ENCODE results near the gene DOCK7. TPM values are rescaled to one million over a fixed set of nuclear protein-coding genes. Genes with fewer than 3 reads are reported as not detected.
"Not testable (repeated sequence)": the region's sequence is repeated elsewhere in the genome, so short reads cannot be mapped to it uniquely, and the experiment has no call there.

The DOCK7 gene
- total RNA-seq, 2 donors from 2014 or later = 7.8 to 8.8 TPM

DNA sequence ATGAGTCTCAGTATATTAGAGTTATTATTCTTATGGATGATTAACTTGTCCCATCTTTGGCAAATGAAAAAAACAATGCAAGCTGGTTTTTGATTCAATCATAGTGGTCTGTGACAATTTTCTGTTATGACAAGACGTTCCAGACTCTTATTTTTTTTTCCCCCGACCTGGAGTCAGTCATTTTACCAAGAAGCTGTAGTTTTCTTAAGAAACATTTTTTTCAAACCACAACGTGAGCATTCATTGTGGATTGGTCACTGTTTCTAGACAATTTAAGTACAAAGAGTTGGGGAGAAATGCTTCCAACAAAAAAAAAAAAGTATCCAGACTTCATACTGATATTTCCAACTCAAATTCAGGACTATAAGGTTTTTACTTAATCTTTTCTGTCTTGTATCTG lies 98.9 kb downstream of the DOCK7 start:
- H3K4me1 Mint-ChIP-seq = peaks cover 2% of the 10 kb centered on the region
- H3K9me3 ChIP-seq (ENCODE audit: control insufficient read depth, low read length, poor library complexity, severe bottlenecking) = no peaks in the 10 kb centered on the region
- H3K27me3 Mint-ChIP-seq = no peaks in the 10 kb centered on the region
- H3K4me3 Mint-ChIP-seq = no peak overlapping the region
- DNase-seq (no peak), ATAC-seq (no peak)
- H3K27ac Mint-ChIP-seq = no peak overlapping the region
- peaks cover 6% of the 10 kb centered on the region for H3K36me3 Mint-ChIP-seq (ENCODE audit: low read depth)

DNA sequence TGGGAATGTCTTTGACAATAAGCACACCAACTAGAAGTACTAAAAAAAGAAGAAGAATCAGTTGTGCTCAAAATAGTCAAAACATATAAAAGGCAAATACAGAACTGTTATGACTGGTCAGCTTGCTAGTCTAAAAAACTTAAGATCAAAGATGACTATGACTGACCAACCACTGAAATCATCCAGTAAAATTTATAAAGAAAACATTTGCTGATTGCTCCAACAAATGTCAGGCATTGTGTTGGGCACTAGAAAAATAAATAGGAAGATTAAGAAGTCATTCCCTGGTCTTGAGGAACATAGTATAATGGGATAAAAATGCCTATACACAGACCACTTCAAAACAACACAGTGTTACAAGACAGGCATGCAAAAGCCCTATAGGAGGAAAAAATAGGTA lies 100.2 kb downstream of the DOCK7 start:
- H3K4me1 Mint-ChIP-seq = peaks cover 2% of the 10 kb centered on the region
- peaks cover 6% of the 10 kb centered on the region for H3K36me3 Mint-ChIP-seq (ENCODE audit: low read depth)
- DNase-seq = no peak
- H3K9me3 ChIP-seq (ENCODE audit: control insufficient read depth, low read length, poor library complexity, severe bottlenecking) = no peaks in the 10 kb centered on the region
- ATAC-seq = no peak
- H3K4me3 Mint-ChIP-seq = no peak overlapping the region
- H3K27me3 Mint-ChIP-seq = no peaks in the 10 kb centered on the region
- no peak overlapping the region for H3K27ac Mint-ChIP-seq

DNA sequence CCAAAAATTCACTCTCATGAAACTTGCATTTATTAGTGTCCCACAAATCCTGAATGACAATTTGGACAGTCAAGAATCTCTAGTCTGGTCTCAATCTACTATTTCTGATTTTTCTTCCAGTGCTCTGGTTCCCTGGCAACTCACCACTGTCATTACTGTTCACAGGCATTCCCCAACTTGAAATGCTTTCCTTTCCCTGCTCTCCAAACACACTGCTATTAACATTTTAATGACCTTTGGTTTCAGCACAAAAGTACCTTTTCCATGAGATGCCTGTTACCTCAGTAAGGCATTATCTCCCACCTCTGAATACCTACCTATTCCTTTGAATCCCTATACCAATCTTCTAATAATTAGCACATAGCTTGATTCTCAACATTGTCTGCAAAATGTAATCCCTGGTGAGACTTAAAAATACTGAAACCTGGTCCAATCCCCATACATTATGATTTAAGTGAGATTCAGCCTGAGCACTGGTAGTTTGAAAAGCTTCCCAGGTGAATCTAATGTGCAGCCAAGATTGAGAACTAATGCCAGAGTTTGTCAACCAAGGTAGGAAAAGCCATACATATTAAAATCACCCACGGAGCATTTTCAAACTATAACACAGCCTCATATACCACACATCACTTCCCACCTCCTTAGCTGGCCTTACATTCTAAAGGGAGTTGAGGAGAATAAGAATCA lies 102.6 kb downstream of the DOCK7 start:
- H3K27me3 Mint-ChIP-seq = no peaks in the 10 kb centered on the region
- DNase-seq (no peak), ATAC-seq (no peak)
- H3K4me1 Mint-ChIP-seq = peaks cover 2% of the 10 kb centered on the region
- no peak overlapping the region for H3K27ac Mint-ChIP-seq
- peaks cover 13% of the 10 kb centered on the region for H3K36me3 Mint-ChIP-seq (ENCODE audit: low read depth)
- H3K9me3 ChIP-seq (ENCODE audit: control insufficient read depth, low read length, poor library complexity, severe bottlenecking) = no peaks in the 10 kb centered on the region
- no peak overlapping the region for H3K4me3 Mint-ChIP-seq

DNA sequence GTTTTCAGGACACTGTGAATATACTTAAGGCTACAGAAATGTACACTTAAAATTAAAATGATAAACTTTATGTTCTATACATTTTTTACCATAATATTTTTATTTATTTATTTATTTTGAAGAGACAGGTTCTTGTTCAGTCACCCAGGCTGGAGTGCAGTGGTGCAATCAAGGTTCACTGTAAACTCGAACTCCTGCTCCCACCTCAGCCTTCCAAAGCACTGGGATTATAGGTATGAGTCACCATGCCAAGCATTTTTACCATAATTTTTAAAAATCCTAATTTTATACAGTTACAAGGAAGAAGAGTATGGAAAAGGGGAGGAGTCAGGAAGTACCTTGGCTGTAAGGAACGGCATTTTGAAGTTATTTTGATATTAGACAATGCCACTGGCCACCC lies 114.5 kb downstream of the DOCK7 start:
- no peaks in the 10 kb centered on the region for H3K9me3 ChIP-seq (ENCODE audit: control insufficient read depth, low read length, poor library complexity, severe bottlenecking)
- ATAC-seq (no peak), DNase-seq (no peak)
- H3K4me3 Mint-ChIP-seq = no peak overlapping the region
- H3K36me3 Mint-ChIP-seq (ENCODE audit: low read depth) = peaks cover 7% of the 10 kb centered on the region
- no peaks in the 10 kb centered on the region for H3K27me3 Mint-ChIP-seq
- H3K27ac Mint-ChIP-seq = no peak overlapping the region
- H3K4me1 Mint-ChIP-seq = no peaks in the 10 kb centered on the region

DNA sequence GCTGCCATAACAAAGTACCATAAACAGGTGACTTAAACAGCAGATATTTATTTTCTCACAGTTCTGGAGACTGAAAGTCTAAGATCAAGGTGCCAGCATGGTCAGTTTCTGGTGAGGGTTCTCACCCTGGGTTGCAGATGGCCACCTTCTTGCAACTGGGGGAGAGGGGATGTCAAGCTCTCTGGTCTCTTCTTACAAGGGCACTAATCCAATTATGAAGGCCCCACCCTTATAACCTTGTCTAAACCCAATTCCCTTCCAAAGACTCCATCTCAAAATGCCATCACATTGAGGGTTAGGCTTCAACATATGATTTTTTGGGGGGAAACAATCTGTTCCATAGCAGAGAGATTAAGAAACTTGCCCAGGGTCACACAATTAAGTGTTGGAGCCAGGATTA lies 115.7 kb downstream of the DOCK7 start:
- no peaks in the 10 kb centered on the region for H3K9me3 ChIP-seq (ENCODE audit: control insufficient read depth, low read length, poor library complexity, severe bottlenecking)
- Mint-ChIP-seq H3K4me1 (no peaks in the 10 kb centered on the region), H3K27ac (no peak overlapping the region), H3K4me3 (no peak overlapping the region), H3K27me3 (no peaks in the 10 kb centered on the region), H3K36me3 (ENCODE audit: low read depth) (peaks cover 7% of the 10 kb centered on the region)
- DNase-seq = no peak
- ATAC-seq = no peak

DNA sequence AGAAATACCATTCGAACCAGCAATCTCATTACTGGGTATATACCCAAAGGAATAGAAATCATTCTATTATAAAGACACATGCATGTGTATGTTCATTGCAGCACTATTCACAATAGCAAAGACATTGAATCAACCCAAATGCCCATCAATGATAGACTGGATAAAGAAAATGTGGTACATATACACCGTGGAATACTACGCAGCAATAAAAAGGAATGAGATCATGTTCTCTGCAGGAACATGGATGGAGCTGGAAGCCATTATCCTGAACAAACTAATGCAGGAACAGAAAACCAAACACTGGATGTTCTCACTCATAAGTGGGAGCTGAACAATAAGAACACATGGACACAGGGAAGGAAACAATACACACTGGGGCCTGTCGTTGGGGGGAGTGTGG lies 116.7 kb downstream of the DOCK7 start:
- ATAC-seq; H3K4me1 Mint-ChIP-seq; H3K9me3 ChIP-seq (ENCODE audit: control insufficient read depth, low read length, poor library complexity, severe bottlenecking); H3K27ac Mint-ChIP-seq; DNase-seq; H3K36me3 Mint-ChIP-seq (ENCODE audit: low read depth); H3K4me3 Mint-ChIP-seq; H3K27me3 Mint-ChIP-seq: not testable (repeated sequence)

DNA sequence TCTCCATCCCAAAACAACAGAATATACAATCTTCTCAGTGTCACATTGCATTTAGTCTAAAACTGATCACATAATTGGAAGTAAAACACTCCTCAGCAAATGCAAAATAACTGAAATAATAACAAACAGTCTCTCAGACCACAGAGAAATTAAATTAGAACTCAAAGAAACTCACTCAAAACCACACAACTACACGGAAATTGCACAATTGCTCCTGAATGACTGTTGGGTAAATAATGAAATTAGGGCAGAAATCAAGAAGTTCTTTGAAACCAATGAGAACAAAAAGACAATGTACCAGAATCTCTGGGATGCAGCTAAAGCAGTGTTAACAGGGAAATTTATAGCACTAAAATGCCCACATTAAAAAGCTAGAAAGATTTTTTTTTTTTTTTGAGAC lies 120.3 kb downstream of the DOCK7 start:
- not testable (repeated sequence) for DNase-seq; H3K27ac Mint-ChIP-seq; H3K27me3 Mint-ChIP-seq; ATAC-seq; H3K4me3 Mint-ChIP-seq; H3K9me3 ChIP-seq (ENCODE audit: control insufficient read depth, low read length, poor library complexity, severe bottlenecking); H3K4me1 Mint-ChIP-seq; H3K36me3 Mint-ChIP-seq (ENCODE audit: low read depth)

DNA sequence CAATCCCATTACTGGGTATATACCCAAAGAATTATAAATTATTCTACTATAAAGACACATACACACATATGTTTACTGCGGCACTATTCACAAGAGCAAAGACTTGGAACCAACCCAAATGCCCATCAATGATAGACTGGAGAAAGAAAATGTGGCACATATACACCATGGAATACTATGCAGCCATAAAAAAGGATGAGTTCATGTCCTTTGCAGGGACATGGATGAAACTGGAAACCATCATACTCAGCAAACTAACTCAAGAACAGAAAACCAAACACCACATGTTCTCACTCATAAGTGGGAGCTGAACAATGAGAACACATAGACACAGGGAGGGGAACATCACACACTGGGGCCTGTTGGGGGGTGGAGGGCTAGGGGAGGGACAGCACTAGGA lies 121.0 kb downstream of the DOCK7 start:
- not testable (repeated sequence) for H3K36me3 Mint-ChIP-seq (ENCODE audit: low read depth); H3K27ac Mint-ChIP-seq; H3K4me3 Mint-ChIP-seq; DNase-seq; ATAC-seq; H3K27me3 Mint-ChIP-seq; H3K4me1 Mint-ChIP-seq; H3K9me3 ChIP-seq (ENCODE audit: control insufficient read depth, low read length, poor library complexity, severe bottlenecking)

DNA sequence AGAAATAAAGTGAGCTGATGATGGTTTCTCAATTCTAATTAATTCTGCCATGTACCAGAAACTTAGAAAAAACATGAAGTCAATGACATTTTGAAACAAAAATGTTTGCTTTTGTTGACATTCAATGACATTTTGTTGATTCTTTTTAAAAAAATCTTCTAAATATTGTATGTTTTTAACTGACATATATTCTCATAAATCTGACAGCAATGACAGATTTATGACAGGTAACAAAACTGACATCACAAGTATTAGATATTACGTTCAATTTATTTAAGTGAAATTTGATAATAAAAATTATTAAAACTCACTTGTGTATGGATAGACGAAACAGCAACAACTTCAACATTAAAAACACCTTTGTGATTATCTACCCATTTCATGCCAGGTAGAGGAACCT lies 126.9 kb downstream of the DOCK7 start:
- no peak overlapping the region for H3K27ac Mint-ChIP-seq
- ATAC-seq = no peak

DNA sequence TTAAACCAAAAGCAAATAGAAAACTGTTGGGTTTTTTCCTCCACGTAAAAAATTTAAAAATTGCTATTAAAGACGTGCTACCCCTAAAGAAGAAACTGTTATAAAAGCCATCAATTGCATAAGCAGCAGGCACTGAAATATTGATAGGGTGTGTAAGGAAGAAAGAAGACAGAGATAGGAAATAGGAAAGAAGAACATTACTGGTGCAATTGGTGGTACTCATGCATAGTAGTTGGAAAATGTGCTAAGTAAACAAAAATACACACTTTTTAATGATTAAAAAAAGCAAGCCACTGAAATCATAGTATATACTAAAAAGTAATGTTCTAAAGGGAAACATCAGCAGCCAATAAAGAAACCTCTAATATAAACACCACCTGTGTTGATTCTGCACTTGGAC lies 143.6 kb downstream of the DOCK7 start:
- H3K4me3 Mint-ChIP-seq = no peak overlapping the region
- no peak overlapping the region for H3K27ac Mint-ChIP-seq
- no peaks in the 10 kb centered on the region for H3K9me3 ChIP-seq (ENCODE audit: control insufficient read depth, low read length, poor library complexity, severe bottlenecking)
- H3K27me3 Mint-ChIP-seq = no peaks in the 10 kb centered on the region
- peaks cover 4% of the 10 kb centered on the region for H3K36me3 Mint-ChIP-seq (ENCODE audit: low read depth)
- DNase-seq (no peak), ATAC-seq (no peak)
- no peaks in the 10 kb centered on the region for H3K4me1 Mint-ChIP-seq

More for the DNA sequence above, 126.9 kb downstream of the DOCK7 start:
- Mint-ChIP-seq H3K27me3 (no peaks in the 10 kb centered on the region), H3K4me1 (no peaks in the 10 kb centered on the region), H3K36me3 (ENCODE audit: low read depth) (peaks cover 9% of the 10 kb centered on the region), H3K4me3 (no peak overlapping the region)
- H3K9me3 ChIP-seq (ENCODE audit: control insufficient read depth, low read length, poor library complexity, severe bottlenecking) = no peaks in the 10 kb centered on the region
- no peak for DNase-seq

DNA sequence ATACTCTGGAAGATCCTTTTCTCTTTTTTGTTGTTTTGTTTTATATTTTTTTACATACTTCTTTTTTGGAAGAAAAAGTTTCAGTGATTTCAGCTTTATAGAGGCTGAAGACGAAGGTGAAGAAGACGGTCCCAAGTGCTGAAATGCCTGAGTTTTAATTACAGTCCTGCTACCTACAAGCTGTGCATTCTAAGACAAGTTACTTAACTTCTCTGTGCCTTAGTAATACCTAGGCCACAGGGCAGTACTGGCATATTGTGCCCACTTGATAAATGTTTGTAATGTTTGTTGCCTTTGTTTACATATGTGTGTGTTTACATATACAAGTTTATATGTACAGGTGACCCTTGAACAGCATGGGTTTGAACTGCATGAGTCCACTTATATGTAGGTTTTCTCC lies 147.1 kb downstream of the DOCK7 start:
- no peak for ATAC-seq
- no peaks in the 10 kb centered on the region for H3K9me3 ChIP-seq (ENCODE audit: control insufficient read depth, low read length, poor library complexity, severe bottlenecking)
- no peak overlapping the region for H3K4me3 Mint-ChIP-seq
- H3K36me3 Mint-ChIP-seq (ENCODE audit: low read depth) = no peaks in the 10 kb centered on the region
- no peak for DNase-seq
- H3K4me1 Mint-ChIP-seq = no peaks in the 10 kb centered on the region
- no peaks in the 10 kb centered on the region for H3K27me3 Mint-ChIP-seq
- H3K27ac Mint-ChIP-seq = no peak overlapping the region

DNA sequence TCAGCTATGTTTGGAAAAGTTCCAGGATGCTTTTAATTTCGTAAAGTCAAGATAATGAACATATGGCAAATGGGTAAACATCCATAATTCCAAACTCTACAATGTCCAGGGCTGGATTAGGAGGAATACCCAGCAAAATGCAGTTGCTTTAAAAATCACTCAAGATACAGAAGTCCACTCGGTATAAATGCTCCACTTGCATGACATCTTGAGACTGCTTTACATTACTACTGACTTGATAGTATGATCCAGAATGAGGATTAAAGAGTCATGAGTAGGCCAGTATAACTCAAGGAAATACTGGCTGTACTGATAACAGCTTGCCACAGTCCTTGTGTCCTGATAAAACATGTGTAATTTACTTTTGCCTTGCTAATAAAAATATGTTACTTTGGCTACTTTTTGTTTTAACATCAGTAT lies 149.1 kb downstream of the DOCK7 start:
- no peaks in the 10 kb centered on the region for H3K9me3 ChIP-seq (ENCODE audit: control insufficient read depth, low read length, poor library complexity, severe bottlenecking)
- no peaks in the 10 kb centered on the region for H3K27me3 Mint-ChIP-seq
- DNase-seq (no peak), ATAC-seq (no peak)
- no peaks in the 10 kb centered on the region for H3K36me3 Mint-ChIP-seq (ENCODE audit: low read depth)
- no peak overlapping the region for H3K27ac Mint-ChIP-seq
- H3K4me1 Mint-ChIP-seq = no peaks in the 10 kb centered on the region
- no peak overlapping the region for H3K4me3 Mint-ChIP-seq

DNA sequence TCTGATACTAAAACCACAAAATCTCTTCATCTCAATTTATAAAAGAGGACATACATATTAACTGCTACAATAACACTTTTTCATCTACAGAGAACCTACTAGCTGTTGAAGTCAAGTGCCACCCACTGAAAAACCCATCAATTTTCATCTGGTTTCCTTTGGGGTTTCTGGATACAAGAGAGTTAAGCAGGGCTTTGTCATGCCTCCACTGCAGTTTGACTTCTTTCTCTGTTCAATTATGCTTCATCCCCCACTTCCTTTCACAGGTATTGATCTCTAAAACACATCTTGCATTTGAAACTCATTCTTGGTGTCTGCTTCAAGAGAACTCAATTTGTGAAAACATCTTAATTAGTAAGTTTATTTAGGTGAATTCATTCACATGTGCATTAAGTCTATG lies 151.3 kb downstream of the DOCK7 start:
- H3K4me1 Mint-ChIP-seq = peaks cover 2% of the 10 kb centered on the region
- DNase-seq = no peak
- no peak for ATAC-seq

DNA sequence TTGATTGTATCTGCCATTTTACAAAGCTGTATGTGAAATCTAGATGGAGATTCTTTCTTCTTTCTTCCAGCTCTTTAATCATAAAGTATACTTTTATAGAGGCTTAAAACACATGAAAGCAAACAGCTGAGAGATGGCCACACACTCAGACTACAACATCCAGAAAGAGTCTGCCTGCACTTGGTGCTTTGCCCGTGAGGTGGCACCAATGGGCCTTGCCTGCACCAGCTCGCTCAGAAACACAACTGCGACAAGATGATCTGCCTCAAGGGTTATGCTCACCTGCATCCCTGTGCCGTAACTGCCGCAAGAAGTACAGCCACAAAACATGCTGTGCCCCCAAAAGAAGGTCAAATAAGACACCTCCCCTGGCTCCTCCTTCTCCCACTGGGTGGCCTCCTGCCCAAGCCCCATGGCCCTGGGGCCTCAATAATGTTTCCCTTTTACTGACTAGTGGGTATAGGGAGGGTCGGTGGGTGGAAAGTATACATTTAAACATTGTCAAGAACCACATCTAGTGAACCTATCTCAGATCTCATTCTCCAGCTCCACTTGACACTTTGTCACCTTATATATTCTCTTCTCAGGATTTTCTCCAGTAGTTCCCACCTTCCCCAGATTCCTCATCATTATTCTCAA lies 157.6 kb downstream of the DOCK7 start:
- Mint-ChIP-seq H3K27me3 (no peaks in the 10 kb centered on the region), H3K36me3 (ENCODE audit: low read depth) (peaks cover 3% of the 10 kb centered on the region), H3K4me1 (peaks cover 10% of the 10 kb centered on the region), H3K4me3 (no peak overlapping the region), H3K27ac (no peak overlapping the region)
- no peak for ATAC-seq
- H3K9me3 ChIP-seq (ENCODE audit: control insufficient read depth, low read length, poor library complexity, severe bottlenecking) = no peaks in the 10 kb centered on the region
- DNase-seq = no peak

More for the DNA sequence above, 151.3 kb downstream of the DOCK7 start:
- peaks cover 3% of the 10 kb centered on the region for H3K36me3 Mint-ChIP-seq (ENCODE audit: low read depth)
- H3K27me3 Mint-ChIP-seq = no peaks in the 10 kb centered on the region
- no peak overlapping the region for H3K27ac Mint-ChIP-seq
- H3K4me3 Mint-ChIP-seq = no peak overlapping the region
- H3K9me3 ChIP-seq (ENCODE audit: control insufficient read depth, low read length, poor library complexity, severe bottlenecking) = no peaks in the 10 kb centered on the region
